GM12892 (cell line): ENCODE data around the gene ZNF287.
A peak's percentile ranks its signal among the peaks of the same experiment; 100 is the strongest.
"Not testable (repeated sequence)": the region's sequence is repeated elsewhere in the genome, so short reads cannot be mapped to it uniquely, and the experiment has no call there.

ENCODE experiments used
- DNase-seq: peaks from one replicate; pipeline ENCODE4 v3.0.0; 2011; ENCODE audit not compliant: insufficient read length
- FAIRE-seq: peaks from 2 replicates; lab custom pipeline; 2011; peaks lifted over from hg19 to GRCh38; lab: Jason Lieb, UNC
- POLR2A ChIP-seq: IDR thresholded peaks from 2 replicates; pipeline ENCODE4 v1.6.1; 2011; ENCODE audit warnings: low read depth, low read length, control low read depth
- POLR2AphosphoS5 ChIP-seq: IDR thresholded peaks from 2 replicates; pipeline ENCODE4 v1.6.1; 2011; ENCODE audit warnings: low read depth, low read length, control low read depth
- TAF1 ChIP-seq: IDR thresholded peaks from 2 replicates; pipeline ENCODE4 v1.6.1; 2011; ENCODE audit warnings: low read depth, mild to moderate bottlenecking, control low read depth, low read length, borderline replicate concordance

The ZNF287 gene

GRCh38 chr17:16551878-16552636 is 16.9 kb downstream of the ZNF287 start:
- TF ChIP-seq POLR2AphosphoS5 (no peak), TAF1 (no peak), POLR2A (no peak)
- DNase-seq (no peak), FAIRE-seq (no peak)

DNA sequence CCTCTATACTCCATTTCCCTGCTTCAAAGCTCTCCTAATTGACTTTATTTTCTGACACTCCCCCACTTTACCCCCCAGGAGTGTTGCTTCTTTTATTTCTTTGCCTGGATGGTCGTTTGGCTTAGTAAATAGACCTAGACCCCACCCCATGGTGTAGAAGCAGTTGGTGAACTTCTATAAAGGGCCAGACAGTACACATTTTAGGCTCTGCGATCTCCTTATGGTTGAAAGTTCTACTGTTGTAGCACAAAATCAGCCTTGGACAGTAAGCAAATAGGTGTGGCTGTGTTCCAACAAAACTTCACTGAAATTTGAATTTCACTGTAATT is 31.9 kb downstream of the ZNF287 start:
- DNase-seq (no peak), FAIRE-seq (no peak)
- TF ChIP-seq TAF1 (no peak), POLR2AphosphoS5 (no peak)

- FAIRE-seq, result no peak
- no peak for TF ChIP-seq TAF1
- no peak for TF ChIP-seq POLR2A
- no peak for TF ChIP-seq POLR2AphosphoS5
- no peak for DNase-seq
Observed at GRCh38 chr17:16534236-16534635, 34.8 kb downstream of the ZNF287 start.

DNA sequence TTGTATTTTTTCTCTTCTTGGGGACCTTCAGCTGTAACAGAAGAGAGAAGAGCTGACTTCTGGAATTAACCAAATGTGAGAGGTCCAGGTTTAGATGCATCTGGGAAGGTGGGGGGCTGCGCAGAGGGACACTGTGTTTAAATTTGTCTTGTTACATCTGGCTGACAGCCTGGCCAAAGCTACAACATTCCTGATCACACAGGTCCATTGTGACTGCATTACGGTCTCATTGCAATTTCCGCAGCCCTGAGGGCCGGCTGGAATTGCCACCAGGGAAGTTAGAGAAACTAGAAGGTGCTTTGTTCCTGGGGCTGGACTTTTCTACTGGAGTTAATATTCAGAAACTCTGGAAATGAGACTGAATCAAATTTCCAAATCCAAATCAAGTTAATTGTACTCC is 39.1 kb downstream of the ZNF287 start:
- DNase-seq (no peak), FAIRE-seq (no peak)
- TF ChIP-seq POLR2A (no peak), POLR2AphosphoS5 (no peak)

DNA sequence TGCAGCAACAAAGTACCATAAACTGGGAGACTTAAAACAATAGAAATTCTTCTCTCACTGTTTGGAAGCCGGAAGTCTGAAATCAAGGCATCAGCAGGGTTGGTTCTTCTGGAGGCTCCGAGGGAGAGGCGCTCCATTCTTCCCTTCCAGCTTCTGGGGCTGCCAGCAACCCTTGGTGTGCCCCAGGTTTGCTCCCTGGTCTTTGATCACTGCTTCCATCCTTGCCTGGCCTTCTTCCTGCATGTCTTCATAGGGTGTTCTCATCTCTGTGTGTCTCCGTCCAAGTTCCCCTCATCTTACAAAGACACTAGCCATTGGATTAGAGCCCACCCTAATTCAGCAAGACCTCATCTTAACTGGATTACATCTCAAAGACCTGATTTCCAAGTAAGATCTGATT is 41.7 kb downstream of the ZNF287 start:
- TF ChIP-seq POLR2AphosphoS5, result no peak
- no peak for TF ChIP-seq POLR2A
- no peak for TF ChIP-seq TAF1
- no peak for DNase-seq
- no peak for FAIRE-seq

DNA sequence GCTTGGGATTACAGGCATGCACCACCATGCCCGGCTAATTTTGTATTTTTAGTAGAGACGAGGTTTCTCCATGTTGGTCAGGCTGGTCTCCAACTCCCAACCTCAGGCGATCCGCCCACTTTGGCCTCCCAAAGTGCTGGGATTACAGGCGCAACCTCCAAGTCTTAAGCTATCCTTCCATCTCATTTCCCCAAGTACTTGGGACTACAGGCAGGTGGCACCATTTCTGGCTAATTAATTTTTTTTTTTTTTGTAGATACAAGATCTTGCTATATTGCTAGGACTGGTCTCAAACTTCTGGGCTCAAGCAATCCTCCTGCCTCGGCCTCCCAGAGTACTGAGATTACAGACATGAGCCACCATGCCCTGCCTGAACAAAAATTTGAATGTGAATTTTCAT is 43.4 kb downstream of the ZNF287 start:
- DNase-seq, FAIRE-seq: not testable (repeated sequence)

DNA sequence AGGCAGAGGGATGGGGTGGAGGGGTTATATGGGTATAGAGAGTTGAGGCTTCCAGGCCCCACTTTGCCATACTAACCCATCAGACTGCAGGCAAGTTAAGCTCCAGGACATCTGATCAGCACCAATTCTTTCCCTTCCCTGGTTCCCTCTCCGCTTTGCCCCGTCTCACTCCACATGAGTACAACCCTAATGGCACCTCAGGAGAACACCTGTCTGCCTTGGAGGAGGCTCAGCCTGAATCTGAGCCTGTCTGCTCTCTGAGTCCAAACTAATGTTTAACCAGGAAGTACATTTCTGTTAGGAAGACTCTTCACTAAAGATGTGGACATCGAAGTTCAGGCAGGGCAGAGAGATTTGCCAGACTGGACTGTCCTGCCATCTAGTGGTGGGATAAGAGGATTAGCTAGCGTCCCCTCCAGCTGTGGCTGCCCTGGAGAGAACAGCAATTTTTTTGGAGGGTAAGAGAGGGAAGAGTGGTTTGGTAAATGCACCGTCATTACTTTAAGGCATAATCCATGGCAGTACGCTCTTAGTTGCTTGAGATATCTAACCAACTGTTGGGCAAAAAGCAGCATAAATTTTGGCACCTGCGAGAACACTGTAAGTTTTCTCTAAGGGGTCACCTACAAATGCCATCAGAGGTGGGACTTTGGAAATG is 47.8 kb downstream of the ZNF287 start:
- peak; percentile 62 for DNase-seq
- TF ChIP-seq TAF1, result no peak
- TF ChIP-seq POLR2AphosphoS5, result no peak
- TF ChIP-seq POLR2A, result no peak
- FAIRE-seq, result peak; percentile 85

DNA sequence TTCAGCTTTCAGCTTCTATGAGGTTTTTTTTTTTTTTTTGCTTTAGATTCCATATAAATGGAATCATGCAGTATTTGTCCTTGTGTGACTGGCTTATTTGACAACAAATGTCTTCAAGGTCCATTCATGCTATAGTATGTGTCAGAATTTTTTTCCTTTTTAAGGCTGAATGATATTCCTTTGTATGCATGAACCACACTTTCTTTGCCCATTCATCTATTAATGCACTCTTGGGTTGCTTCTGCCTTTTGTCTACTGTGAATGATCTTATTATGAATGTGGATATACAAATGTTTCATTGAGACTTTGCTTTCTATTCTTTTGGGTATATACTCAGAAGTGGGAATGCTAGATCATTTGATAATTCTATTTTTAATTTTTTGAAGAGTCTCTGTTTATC is 50.0 kb downstream of the ZNF287 start:
- DNase-seq, result no peak
- FAIRE-seq, result no peak
- no peak for TF ChIP-seq TAF1

DNA sequence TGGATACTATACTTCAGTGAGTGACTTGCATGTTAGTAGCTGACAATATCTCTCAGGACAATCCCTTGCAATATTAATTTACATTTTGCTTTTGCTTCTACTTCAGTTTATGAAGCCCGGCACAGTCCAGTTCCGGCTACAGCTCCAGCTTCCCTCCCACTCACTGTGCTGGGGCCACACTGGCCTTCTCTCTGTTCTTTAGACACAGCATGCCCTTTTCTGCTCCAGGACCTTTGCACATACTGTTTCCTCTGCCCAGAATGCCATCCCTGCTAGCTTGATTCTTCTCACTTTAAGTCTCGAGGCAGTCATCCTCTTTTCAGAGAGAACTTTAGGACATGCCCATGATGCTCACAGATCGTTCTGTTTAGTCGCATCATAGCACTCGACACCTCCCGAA is 51.5 kb downstream of the ZNF287 start:
- DNase-seq (no peak), FAIRE-seq (no peak)
- TF ChIP-seq POLR2AphosphoS5 (no peak), POLR2A (no peak), TAF1 (no peak)

- DNase-seq (no peak), FAIRE-seq (no peak)
- TF ChIP-seq TAF1 (no peak), POLR2AphosphoS5 (no peak), POLR2A (no peak)
Observed at GRCh38 chr17:16516594-16517051, 52.4 kb downstream of the ZNF287 start.

DNA sequence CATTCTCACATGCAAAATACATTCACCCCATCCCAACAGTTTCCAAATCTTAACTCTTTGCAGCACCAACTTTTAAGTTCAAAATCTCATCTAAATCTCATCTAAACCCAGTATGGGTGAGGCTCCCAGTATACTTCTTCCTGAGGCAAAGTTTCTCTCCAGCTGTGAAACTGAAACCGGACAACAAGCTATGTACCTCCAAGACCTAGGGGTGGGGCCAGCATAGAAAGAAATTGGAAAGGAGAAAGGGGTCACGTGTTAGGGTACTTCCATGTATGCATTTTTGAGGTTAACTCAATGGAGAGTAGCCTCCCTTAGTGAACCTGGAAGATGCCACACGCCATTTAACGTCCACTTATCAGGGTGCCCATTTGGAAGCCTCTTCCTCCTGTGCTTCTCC is 53.1 kb downstream of the ZNF287 start:
- TF ChIP-seq POLR2A (no peak), TAF1 (no peak), POLR2AphosphoS5 (no peak)
- FAIRE-seq, result no peak
- no peak for DNase-seq

- DNase-seq, result no peak
- no peak for FAIRE-seq
- no peak for TF ChIP-seq POLR2AphosphoS5
- TF ChIP-seq POLR2A, result no peak
- no peak for TF ChIP-seq TAF1
Observed at GRCh38 chr17:16513873-16514272, 55.1 kb downstream of the ZNF287 start.
